ENCODE measurements around the gene RASAL2.

Gene RASAL2

GRCh38 chr1:178093951-178094738 is at the start of gene RASAL2:
Gene RASAL2 (plus strand): TSS chr1:178094104. CDS start chr1:178094493, 389 bp downstream.
- DNase-seq (ENCODE audit: low spot score), result peak; percentile 95

DNA sequence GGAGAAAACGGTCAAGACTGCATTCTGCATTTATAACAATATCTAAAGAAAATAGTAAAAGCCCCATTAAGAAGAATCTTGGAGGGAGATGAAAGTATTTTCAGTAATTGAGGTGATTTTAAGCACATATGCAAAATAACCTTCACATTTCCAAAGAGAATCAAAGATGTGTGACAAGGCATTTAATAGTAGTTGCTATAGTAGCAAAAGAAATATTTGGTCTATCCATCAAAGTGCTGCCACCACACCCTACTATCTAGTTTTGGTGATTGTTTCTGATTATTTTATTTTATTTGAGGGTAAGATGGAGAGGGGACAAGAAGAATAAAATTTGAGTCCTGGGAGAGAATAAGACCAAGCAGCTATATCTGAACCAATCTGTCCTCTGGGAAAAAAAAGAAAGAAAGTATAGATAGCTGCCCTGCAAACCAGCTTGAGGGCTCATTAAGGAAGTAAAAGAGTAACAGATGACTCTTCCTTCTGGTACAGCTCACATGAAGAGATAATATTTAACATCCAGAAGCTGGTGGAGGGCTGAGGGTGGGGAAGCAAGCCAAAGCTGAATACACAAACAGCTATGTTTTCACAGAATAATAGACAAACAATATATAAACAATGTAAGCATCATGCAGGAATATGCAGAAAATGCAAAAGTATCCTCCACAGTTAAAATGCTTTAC is 47.2 kb upstream of the RASAL2 start:
- no peak for DNase-seq (ENCODE audit: low spot score)

GRCh38 chr1:178047403-178048093 is 46.4 kb upstream of the RASAL2 start:
- no peak for DNase-seq (ENCODE audit: low spot score)

GRCh38 chr1:178048426-178048825 is 45.5 kb upstream of the RASAL2 start:
- no peak for DNase-seq (ENCODE audit: low spot score)

- DNase-seq (ENCODE audit: low spot score), result no peak
Measured at GRCh38 chr1:178048883-178049282, 45.0 kb upstream of the RASAL2 start.

DNA sequence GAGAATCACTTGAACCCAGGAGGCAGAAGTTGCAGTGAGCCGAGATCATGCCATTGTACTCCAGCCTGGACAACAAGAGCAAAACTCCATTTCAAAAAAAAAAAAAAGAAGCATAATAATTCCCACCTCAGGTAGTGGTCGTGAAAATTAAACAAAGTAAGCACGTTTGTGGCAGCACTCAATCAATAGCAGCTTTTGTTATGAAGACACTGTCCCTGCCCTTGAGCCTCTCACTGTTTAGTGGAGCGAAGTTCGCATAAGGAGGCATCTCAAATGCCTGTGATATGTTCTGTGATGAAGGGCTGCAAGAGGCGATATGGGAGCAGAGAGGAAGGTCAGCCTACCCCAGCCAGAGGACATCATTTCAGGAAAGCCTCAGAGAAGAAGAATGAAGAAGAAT is 43.8 kb upstream of the RASAL2 start:
- no peak for DNase-seq (ENCODE audit: low spot score)

- no peak for DNase-seq (ENCODE audit: low spot score)
Measured at GRCh38 chr1:178051071-178051470, 42.8 kb upstream of the RASAL2 start.

DNA sequence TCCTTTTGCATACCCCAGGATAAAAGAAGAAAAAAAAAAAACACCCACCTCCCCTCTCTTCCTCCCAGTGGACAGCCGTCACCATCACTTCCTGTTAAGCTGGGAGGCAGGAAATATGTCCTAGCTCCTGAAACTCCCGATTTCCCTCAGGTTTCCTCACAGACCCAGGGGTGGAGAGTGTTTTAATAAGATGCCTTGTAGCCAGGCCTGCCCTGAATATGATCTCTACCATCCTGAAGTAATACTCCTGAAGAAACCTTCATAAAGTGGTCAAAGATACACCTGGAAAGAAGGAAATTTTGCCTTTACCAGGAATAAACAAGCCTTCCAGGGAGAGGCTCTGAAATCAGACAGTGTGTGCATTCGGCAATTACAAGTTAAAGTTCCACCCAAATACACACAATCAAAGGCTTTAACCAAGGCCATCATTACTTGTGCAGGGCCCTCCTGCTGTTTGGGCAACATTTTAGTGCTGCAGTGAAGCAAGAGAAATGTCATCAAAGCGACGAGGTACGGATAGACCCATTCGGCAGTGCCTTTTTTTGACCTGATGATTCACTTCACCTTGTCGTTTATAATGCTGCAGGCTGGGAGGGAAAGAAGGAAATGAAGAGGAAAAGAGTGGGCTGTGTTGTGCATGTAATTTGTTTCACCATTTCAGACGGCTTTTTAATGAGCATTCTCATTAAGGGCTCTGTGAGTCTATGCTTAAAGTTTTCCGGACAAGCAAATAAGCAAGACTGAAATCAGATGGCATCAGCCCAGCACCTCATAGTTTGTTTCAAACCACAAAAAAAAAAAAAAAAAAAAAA is 41.0 kb upstream of the RASAL2 start:
- no peak for DNase-seq (ENCODE audit: low spot score)

DNA sequence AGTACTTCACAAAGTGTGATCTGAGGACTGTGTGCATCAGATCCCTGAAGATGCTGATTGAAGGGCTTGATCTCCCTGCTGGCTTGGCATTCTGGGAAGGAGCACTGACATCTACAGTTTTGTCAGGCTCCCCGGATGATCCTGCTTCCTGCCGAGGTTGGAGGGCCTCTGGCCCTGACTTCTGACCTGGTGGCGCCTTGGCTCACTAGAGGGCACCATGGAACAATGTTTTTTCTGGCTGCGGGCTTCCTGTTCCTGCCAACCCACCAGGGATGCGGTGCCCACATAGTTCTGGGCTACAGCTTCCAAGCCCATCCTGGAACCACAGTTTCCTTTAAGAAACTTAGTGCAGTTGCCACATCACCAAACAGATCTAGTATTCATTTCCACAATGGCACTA is 38.8 kb upstream of the RASAL2 start:
- DNase-seq (ENCODE audit: low spot score), result peak; percentile 51

DNA sequence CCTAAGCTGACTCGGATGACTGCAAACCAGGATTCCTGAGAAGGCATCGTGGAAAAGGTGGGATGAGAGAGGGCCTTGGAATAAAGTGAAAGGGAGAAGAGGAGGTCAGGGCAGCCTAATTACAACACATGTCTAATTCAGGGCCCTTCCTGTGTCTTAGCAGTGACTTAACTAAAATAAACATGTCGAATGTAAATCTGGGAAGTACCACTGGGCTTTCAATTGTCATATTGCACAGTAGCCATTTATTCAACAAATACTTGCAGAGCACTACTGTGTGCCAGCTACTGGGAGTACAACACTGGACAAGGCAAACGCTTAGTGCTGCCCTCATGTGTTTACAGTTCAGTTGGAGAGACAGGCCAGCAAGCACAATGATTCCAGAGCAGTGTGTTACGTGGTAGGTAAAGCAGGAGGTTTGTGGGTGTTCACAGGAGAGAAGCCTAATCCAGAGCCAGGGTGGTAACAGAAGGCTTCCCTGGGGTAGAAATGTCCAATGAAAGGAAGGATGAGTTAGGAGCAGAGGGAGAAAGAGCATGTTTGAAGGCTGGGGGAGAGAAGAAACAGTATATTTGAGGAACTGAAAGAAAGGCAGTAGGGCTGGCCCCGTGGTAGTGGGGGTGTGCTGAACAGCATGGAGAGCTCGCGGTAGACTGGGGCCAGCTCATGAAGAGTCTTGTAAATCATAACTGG is 38.0 kb upstream of the RASAL2 start:
- no peak for DNase-seq (ENCODE audit: low spot score)

- no peak for DNase-seq (ENCODE audit: low spot score)
Measured at GRCh38 chr1:178057141-178057765, 36.7 kb upstream of the RASAL2 start.

DNA sequence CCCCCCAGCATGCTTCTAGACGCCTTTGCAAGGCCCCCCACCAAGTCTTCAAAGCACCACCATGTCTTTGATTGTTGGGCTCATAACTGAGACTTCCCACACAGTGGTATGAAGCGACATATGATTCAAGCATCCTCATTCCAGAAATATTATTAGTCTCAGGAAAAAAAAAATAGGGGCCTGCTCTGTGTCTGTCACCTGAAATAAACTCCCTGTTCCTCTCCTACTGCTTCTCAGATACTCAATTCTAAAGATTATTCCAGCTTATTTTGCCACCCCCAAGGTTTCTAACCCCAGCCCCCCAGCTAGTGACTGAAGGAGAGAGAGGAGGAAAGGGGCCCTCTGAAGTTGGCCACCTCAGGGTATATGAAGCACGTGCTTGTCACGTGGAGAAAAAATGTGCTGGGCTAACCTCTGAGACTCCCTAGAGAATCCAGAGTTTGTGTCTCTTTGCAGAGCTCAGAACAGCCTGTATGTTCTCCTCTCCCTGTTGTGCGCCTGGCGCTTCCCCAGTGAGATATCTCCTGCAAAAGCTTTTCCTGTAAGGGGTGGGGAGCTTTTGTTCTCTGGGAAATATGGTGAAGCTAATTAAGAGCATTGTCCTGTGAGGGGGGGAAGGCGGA is 35.9 kb upstream of the RASAL2 start:
- peak; percentile 13 for DNase-seq (ENCODE audit: low spot score)

DNA sequence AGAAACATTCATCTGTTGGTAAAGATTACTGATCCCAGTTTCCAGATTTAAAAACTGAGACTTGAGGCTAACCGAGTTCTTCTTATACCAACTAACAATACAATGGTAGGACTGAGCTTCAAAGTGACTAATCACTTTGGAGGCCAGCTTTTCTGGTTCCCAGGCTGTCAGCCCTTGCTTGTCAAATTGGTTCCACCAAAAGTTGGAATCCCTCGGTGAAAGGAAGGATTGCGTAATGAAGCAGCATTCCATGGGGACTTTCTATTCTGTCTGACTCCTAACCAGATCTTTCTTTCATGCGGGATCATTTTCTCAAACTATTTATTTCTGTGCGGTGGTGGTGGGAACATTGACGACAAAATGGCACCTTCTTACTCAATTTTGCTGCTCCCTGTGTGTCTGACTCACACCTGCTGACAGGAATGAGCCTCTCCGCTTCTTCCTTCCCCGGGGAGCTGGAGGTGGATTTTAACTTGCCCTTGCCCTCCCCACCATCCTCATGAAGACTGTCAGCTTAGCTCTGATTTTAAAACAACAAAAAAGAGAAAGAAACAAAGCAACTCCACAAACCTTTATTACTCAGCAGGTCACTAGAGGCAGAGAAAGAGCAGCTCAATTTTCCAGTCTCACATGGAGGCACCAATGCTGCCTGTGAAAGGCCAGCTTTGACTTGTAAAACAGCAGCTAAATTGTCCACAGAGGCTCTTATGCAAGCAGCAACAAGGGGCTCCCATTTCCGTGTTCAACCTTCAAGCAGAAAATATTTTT is 32.9 kb upstream of the RASAL2 start:
- DNase-seq (ENCODE audit: low spot score), result peak; percentile 57

- no peak for DNase-seq (ENCODE audit: low spot score)
Measured at GRCh38 chr1:178061620-178062019, 32.3 kb upstream of the RASAL2 start.

DNA sequence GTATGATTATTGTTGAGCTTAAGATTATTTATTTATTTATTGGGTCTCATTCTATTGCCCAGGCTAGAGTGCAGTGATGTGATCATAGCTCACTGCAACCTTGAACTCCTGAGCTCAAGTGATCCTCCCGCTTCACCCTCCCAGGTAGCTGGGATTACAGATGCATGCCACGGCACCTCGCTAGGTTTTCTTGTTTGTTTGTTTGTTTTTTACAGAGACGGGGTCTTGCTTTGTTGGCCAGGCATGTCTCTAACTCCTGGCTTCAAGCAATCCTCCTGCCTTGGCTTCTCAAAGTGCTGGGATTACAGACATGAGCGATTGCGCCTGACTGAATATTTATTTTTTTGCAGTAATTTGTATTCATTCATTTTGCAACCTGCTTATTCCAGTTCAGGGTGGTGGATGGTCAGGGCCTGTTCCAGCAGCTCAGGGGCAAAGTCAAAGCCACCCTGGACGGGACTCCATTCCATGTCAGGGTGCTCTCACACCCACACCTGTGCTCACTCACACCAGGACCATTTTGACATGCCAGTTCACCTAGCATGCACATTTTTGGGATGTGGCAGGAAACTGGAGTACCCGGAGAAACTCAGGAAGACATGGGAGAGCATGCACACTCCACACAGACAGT is 29.6 kb upstream of the RASAL2 start:
- no peak for DNase-seq (ENCODE audit: low spot score)

- DNase-seq (ENCODE audit: low spot score), result no peak
Measured at GRCh38 chr1:178065250-178065649, 28.7 kb upstream of the RASAL2 start.

DNA sequence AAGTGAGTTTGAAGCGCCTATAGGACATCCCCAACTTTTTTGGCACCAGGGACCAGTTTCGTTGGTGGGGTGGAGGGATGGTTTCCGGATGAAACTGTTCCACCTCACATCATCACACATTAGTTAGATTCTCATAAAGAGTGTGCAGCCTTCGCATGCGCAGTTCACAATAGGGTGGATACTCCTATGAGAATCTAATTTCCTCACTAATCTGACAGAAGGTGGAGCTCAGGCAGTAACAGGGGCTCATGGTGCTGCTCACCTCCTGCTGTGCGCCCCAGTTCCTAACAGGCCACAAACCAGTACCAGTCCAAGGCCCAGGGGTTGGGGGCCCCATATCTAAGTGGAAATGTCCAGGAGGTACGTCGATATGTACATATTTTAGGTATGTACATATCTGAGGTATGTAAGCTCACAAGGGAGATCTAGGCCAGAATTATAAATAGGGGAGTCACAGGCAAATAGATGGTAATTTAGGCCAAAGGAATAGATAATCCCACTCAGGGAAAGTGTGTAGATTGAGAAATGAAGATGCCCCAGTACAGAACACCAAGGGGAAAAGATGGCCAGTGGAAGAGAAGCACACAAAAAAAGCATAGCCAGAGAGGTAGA is 27.5 kb upstream of the RASAL2 start:
- no peak for DNase-seq (ENCODE audit: low spot score)

DNA sequence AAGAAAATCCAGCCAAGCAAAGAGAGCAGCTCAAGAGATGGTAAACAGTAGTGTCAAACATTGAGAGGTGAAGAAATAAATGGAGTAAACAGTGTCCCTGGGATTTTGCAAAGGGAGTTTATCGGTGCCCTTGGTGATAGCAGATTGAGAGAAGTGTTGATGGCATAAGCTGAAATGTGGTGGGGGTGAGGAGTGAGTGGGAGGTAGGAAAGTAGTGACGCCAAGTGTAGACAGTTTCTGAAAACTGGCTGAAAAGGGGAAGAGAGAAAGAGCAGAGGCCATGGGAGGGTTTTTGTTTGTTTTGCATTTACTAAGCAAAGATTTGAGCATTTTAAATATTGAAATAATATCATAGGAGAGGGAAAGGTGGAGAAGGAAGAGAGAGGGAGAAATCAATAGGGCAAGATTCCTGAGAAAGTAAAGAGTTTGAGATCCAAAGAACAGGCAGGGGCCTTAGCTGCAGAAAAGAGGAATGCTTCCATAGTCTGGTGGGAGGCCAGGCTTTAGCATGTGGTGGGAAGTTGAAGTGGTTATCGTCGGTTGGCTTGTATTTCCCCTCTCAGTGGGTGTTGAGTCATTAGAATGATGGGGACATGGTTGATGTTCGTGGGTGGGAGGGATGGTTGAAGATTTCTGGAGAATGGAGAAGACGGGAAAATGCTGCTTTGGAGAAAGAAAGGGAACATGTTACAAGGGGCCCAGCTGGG is 26.8 kb upstream of the RASAL2 start:
- DNase-seq (ENCODE audit: low spot score), result no peak

All from iPS-NIHi11 (cell line).